H1 (cell line): ENCODE data around the gene NR3C1. TPM values are rescaled to one million over a fixed set of nuclear protein-coding genes. Genes with fewer than 3 reads are reported as not detected.

ENCODE experiments used
- CTCF ChIA-PET: fragments of 300-600 bp; sonication (Branson Sonifier 250); formaldehyde crosslinking; loops from one replicate; lab custom pipeline; 2021; ENCODE audit not compliant: partially characterized antibody; lab: Charles Lee
- POLR2A ChIA-PET: fragments of 300-600 bp; sonication (Branson Sonifier 250); formaldehyde crosslinking; loops from one replicate; lab custom pipeline; 2021; ENCODE audit warnings: inconsistent platforms; ENCODE audit not compliant: partially characterized antibody; lab: Charles Lee
- DNase-seq, 2 experiments: peaks; one replicate each; pipeline versions ENCODE4 v3.0.0 to v3.0.0-alpha.2; 2010 to 2022; ENCODE audit warnings: low spot score in 2 of 2, low read depth in 1 of 2, mixed read lengths in 1 of 2
- FAIRE-seq: peaks from 2 replicates; lab custom pipeline; 2011; peaks lifted over from hg19 to GRCh38; lab: Jason Lieb, UNC
- H2AFZ ChIP-seq: 2 replicates; pipeline ENCODE4 v1.8.1; 2012; ENCODE audit warnings: low read length, inconsistent platforms
- H2AK5ac ChIP-seq: 2 replicates; pipeline ENCODE4 v1.6.1; 2013; ENCODE audit warnings: low read depth, low read length
- H2BK120ac ChIP-seq: replicated peaks from 2 replicates; pipeline ENCODE3; 2013; ENCODE audit warnings: low read depth, low read length, inconsistent platforms
- H2BK12ac ChIP-seq: 2 replicates; pipeline ENCODE4 v1.6.1; 2013; ENCODE audit warnings: low read depth, low read length
- H2BK15ac ChIP-seq: 2 replicates; pipeline ENCODE4 v1.6.1; 2013; ENCODE audit warnings: low read length
- H2BK20ac ChIP-seq: 2 replicates; pipeline ENCODE4 v1.6.1; 2013; ENCODE audit warnings: low read length
- H2BK5ac ChIP-seq: 2 replicates; pipeline ENCODE4 v1.6.1; 2013; ENCODE audit warnings: low read depth, low read length
- H3K14ac ChIP-seq: 2 replicates; pipeline ENCODE4 v1.6.1; 2013; ENCODE audit warnings: inconsistent platforms; ENCODE audit not compliant: insufficient read length
- H3K18ac ChIP-seq: 2 replicates; pipeline ENCODE4 v1.6.1; 2013; ENCODE audit warnings: low read length; ENCODE audit errors: extremely low read depth
- H3K23ac ChIP-seq: 2 replicates; pipeline ENCODE4 v1.6.1; 2013; ENCODE audit warnings: inconsistent platforms; ENCODE audit not compliant: insufficient read length
- H3K23me2 ChIP-seq: 2 replicates; pipeline ENCODE4 v1.6.1; 2013; ENCODE audit warnings: low read depth, low read length
- H3K27ac ChIP-seq: 2 replicates; pipeline ENCODE4 v1.6.1; 2011; ENCODE audit warnings: low read depth, low read length, inconsistent platforms
- H3K27me3 ChIP-seq, 4 experiments: replicated peaks in 1 of 4; 1 replicate in 1 of 4; 2 replicates in 3 of 4; pipeline versions ENCODE4 v1.6.1 to v1.8.1; 2011 to 2013; ENCODE audit warnings: low read length in 3 of 4, mild to moderate bottlenecking in 3 of 4, inconsistent platforms in 2 of 4, mixed read lengths in 2 of 4, moderate library complexity in 1 of 4; ENCODE audit not compliant: control insufficient read depth in 3 of 4, insufficient read depth in 3 of 4; ENCODE audit errors: extremely low read depth in 1 of 4
- H3K36me3 ChIP-seq, 4 experiments: 2 replicates each; pipeline versions ENCODE4 v1.6.1 to v1.8.1; 2011 to 2013; ENCODE audit warnings: mild to moderate bottlenecking in 4 of 4, low read length in 3 of 4, moderate library complexity in 2 of 4, control low read depth in 1 of 4, inconsistent platforms in 1 of 4; ENCODE audit not compliant: insufficient read depth in 4 of 4, control insufficient read depth in 2 of 4
- H3K4ac ChIP-seq: replicated peaks from 2 replicates; pipeline ENCODE3; 2013; ENCODE audit warnings: low read length, low read depth, mixed read lengths, inconsistent platforms; ENCODE audit not compliant: insufficient read length
- H3K4me1 ChIP-seq, 4 experiments: replicated peaks in 1 of 4; 1 replicate in 1 of 4; 2 replicates in 3 of 4; pipeline versions ENCODE4 v1.6.1 to v1.8.1; 2011 to 2013; ENCODE audit warnings: low read length in 3 of 4, inconsistent platforms in 2 of 4, mixed read lengths in 1 of 4; ENCODE audit not compliant: insufficient read depth in 4 of 4, control insufficient read depth in 3 of 4
- H3K4me2 ChIP-seq, 2 experiments: 2 replicates each; pipeline versions ENCODE4 v1.6.1 to v1.8.1; 2011 to 2013; ENCODE audit warnings: low read depth in 2 of 2, low read length in 2 of 2, control low read depth in 1 of 2, inconsistent platforms in 1 of 2, mild to moderate bottlenecking in 1 of 2; ENCODE audit not compliant: insufficient read depth in 1 of 2
- H3K4me3 ChIP-seq, 4 experiments: fragments of 200-600, 300-600 bp in 1 of 4; sonication (generic), shearing (Covaris generic), sonication (Bioruptor Twin) in 1 of 4; 2 replicates each; pipeline versions ENCODE4 v1.5.1 to v1.8.1; 2011 to 2016; ENCODE audit warnings: low read length in 4 of 4, low read depth in 3 of 4, control low read depth in 2 of 4, inconsistent platforms in 2 of 4, mild to moderate bottlenecking in 2 of 4, mixed read lengths in 1 of 4, moderate library complexity in 1 of 4; ENCODE audit not compliant: insufficient read depth in 2 of 4; ENCODE audit errors: extremely low read depth in 1 of 4
- H3K56ac ChIP-seq: replicated peaks from 2 replicates; pipeline ENCODE3; 2013; ENCODE audit warnings: low read depth, mild to moderate bottlenecking, mixed read lengths, low read length, inconsistent platforms; ENCODE audit not compliant: insufficient read length
- H3K79me1 ChIP-seq: 2 replicates; pipeline ENCODE4 v1.6.1; 2013; ENCODE audit warnings: low read depth, low read length, control low read depth
- H3K79me2 ChIP-seq, 2 experiments: 2 replicates each; pipeline versions ENCODE4 v1.6.1 to v1.8.1; 2012 to 2013; ENCODE audit warnings: low read length in 2 of 2, mild to moderate bottlenecking in 2 of 2, inconsistent platforms in 1 of 2; ENCODE audit not compliant: insufficient read depth in 2 of 2, control insufficient read depth in 1 of 2
- H3K9ac ChIP-seq, 4 experiments: replicated peaks in 1 of 4; 1 replicate in 1 of 4; 2 replicates in 3 of 4; pipeline versions ENCODE4 v1.6.1 to v1.8.1; 2011 to 2013; ENCODE audit warnings: low read depth in 3 of 4, low read length in 3 of 4, control low read depth in 2 of 4, mild to moderate bottlenecking in 2 of 4, moderate library complexity in 2 of 4, inconsistent platforms in 1 of 4; ENCODE audit errors: extremely low read depth in 1 of 4
- H3K9me3 ChIP-seq, 2 experiments: 2 replicates each; pipeline versions ENCODE4 v1.6.1 to v1.8.1; 2012 to 2013; ENCODE audit warnings: mild to moderate bottlenecking in 2 of 2, moderate library complexity in 2 of 2, control low read depth in 1 of 2, inconsistent platforms in 1 of 2, low read depth in 1 of 2, low read length in 1 of 2, mixed read lengths in 1 of 2; ENCODE audit not compliant: insufficient read depth in 2 of 2
- H4K20me1 ChIP-seq, 2 experiments: replicated peaks in 1 of 2; 2 replicates each; pipeline versions ENCODE3 to v1.8.1; 2011 to 2013; ENCODE audit warnings: inconsistent platforms in 2 of 2, low read length in 2 of 2, mild to moderate bottlenecking in 1 of 2; ENCODE audit not compliant: insufficient read depth in 2 of 2, control insufficient read depth in 1 of 2
- H4K5ac ChIP-seq: 2 replicates; pipeline ENCODE4 v1.6.1; 2013; ENCODE audit warnings: low read length, low read depth, mixed read lengths, inconsistent platforms; ENCODE audit not compliant: insufficient read length
- H4K8ac ChIP-seq: 2 replicates; pipeline ENCODE4 v1.8.0; 2013; ENCODE audit warnings: mild to moderate bottlenecking, moderate library complexity, low read length, inconsistent platforms; ENCODE audit not compliant: insufficient read depth; ENCODE audit errors: extremely low read depth
- H4K91ac ChIP-seq: replicated peaks from 2 replicates; pipeline ENCODE3; 2013; ENCODE audit warnings: low read length, mixed read lengths, inconsistent platforms; ENCODE audit not compliant: insufficient read length
- CEBPB ChIP-seq: IDR thresholded peaks from 2 replicates; pipeline ENCODE4 v1.6.1; 2012; ENCODE audit warnings: low read depth, low read length
- YY1 ChIP-seq: IDR thresholded peaks from 2 replicates; pipeline ENCODE4 v1.6.1; 2011; ENCODE audit warnings: low read depth, mild to moderate bottlenecking, low read length
- WGBS, 2 experiments: shearing (Covaris generic) in 1 of 2; methylation state at CpG; one replicate each; pipeline versions ENCODE4 v1.1.6 to v1.1.7; 2013 to 2015; ENCODE audit warnings: low lambda C conversion rate in 2 of 2, mixed read lengths in 2 of 2, inconsistent platforms in 1 of 2, low coverage in 1 of 2, missing lambda C conversion rate in 1 of 2; ENCODE audit not compliant: insufficient replicate concordance in 2 of 2, insufficient coverage in 1 of 2, insufficient read length in 1 of 2; ENCODE audit errors: extremely low coverage in 1 of 2, missing lambda C conversion rate in 1 of 2; 5-methylcytosine and 5-hydroxymethylcytosine counted together
- polyA plus RNA-seq, 7 experiments: library from polyadenylated mRNA; depleted of rRNA in 3 of 7; stranded (reverse) in 5 of 7; unstranded in 2 of 7; fragments of >200 nt in 5 of 7; fragments of 200-250 nt in 2 of 7; gene quantifications; 1 replicate in 5 of 7; 2 replicates in 1 of 7; 4 replicates in 1 of 7; pipeline versions ENCODE4 v1.2.1 to v1.2.3, GENCODE V29; 2011 to 2013; ENCODE audit warnings: missing spikeins in 2 of 7, mixed read lengths in 2 of 7
- total RNA-seq: library from RNA; stranded (reverse); fragmentation: NEBNext Ultra II Directional; extraction: Animal tissue kit (Norgen Biotek cat#: 25700); gene quantifications from 2 replicates; pipeline ENCODE4 v1.2.1, GENCODE V29; 2021

Gene NR3C1
- total and polyA plus RNA-seq, 2 of the 8 experiments (the other 6 are each of a cell fraction or from before 2014, with no cell fraction given) = 1.7 to 5.4 TPM

DNA sequence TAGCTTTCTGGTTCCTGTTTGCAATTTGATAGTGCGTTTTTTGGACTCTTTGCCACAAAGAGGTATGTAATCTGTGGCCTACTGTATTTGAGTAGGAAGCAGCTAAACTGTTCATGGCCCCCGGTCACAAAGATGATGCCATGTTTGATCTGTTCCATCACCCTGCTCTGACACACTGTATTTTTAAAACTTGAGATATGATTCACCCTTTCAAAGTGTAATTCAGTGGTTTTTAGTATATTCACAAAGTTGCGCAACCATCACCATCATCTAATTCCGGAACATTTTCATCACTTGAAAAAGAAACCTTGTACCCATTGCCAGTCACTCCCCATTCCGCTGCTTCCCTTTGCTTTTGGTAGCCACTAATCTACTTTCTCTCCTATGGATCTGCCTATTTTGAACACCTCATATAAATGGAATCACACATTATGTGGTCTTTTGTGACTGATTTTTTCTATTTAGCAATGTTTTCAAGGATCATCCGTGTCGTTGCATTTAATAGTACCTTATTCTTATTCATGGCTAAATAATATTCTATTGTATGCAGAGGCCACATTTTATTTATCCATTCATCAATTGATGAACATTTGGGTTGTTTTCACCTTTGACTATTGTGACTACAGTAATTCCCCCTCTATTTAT, 141.6 kb downstream of the NR3C1 start:
- TF ChIP-seq CEBPB (peak; percentile 84), YY1 (no peak)
- no peak overlapping the region for H3K4me2 ChIP-seq

More for the DNA sequence above, 141.6 kb downstream of the NR3C1 start:
- Histone ChIP-seq H3K27me3 (no peaks in the 10 kb centered on the region), H2BK12ac (no peak overlapping the region), H3K4ac (no peak overlapping the region), H3K56ac (no peak overlapping the region), H3K79me1 (no peaks in the 10 kb centered on the region), H3K79me2 (no peaks in the 10 kb centered on the region), H3K23me2 (no peaks in the 10 kb centered on the region), H3K14ac (no peak overlapping the region), H4K5ac (no peak overlapping the region), H4K91ac (no peak overlapping the region), H2AFZ (no peak overlapping the region), H2BK15ac (no peak overlapping the region), H4K8ac (no peak overlapping the region), H2AK5ac (no peak overlapping the region), H2BK120ac (no peak overlapping the region), H3K4me1 (no peaks in the 10 kb centered on the region), H3K18ac (no peak overlapping the region), H3K9me3 (no peaks in the 10 kb centered on the region), H4K20me1 (no peaks in the 10 kb centered on the region), H3K27ac (no peak overlapping the region), H2BK20ac (no peak overlapping the region), H2BK5ac (no peak overlapping the region), H3K36me3 (no peaks in the 10 kb centered on the region), H3K23ac (no peak overlapping the region), H3K4me3 (no peak overlapping the region), H3K9ac (no peak overlapping the region)
- 92% methylated on average over 7 of the region's 7 CpGs; no CpG with 5 or more reads in 1 of the 2 experiments for WGBS, 2 experiments
- CTCF ChIA-PET = no interaction called here
- FAIRE-seq (no peak), DNase-seq (no peak)
- POLR2A ChIA-PET = no interaction called here
